Astrocyte (in vitro differentiated cells and primary cell): ENCODE data around the gene CSTF1. TPM values are rescaled to one million over a fixed set of nuclear protein-coding genes. Genes with fewer than 3 reads are reported as not detected.

ENCODE experiments used
- DNase-seq: peaks from one replicate; pipeline ENCODE4 v3.0.0-alpha.2; 2010; ENCODE audit warnings: low read depth
- FAIRE-seq: peaks from 2 replicates; lab custom pipeline; 2011; peaks lifted over from hg19 to GRCh38; lab: Jason Lieb, UNC
- H2AFZ ChIP-seq: 2 replicates; pipeline ENCODE4 v1.6.0; 2012; ENCODE audit warnings: low read depth, low read length, inconsistent platforms
- H3K27ac ChIP-seq: 2 replicates; pipeline ENCODE4 v1.5.1; 2011; ENCODE audit warnings: low read depth, low read length, inconsistent platforms
- H3K27me3 ChIP-seq: 2 replicates; pipeline ENCODE4 v1.6.0; 2011; ENCODE audit warnings: low read length, inconsistent platforms; ENCODE audit not compliant: insufficient read depth
- H3K36me3 ChIP-seq: 2 replicates; pipeline ENCODE4 v1.5.1; 2011; ENCODE audit warnings: low read length, inconsistent platforms; ENCODE audit not compliant: insufficient read depth
- H3K4me1 ChIP-seq: 2 replicates; pipeline ENCODE4 v1.5.1; 2011; ENCODE audit warnings: low read length, inconsistent platforms; ENCODE audit not compliant: insufficient read depth
- H3K4me2 ChIP-seq: 2 replicates; pipeline ENCODE4 v1.6.0; 2012; ENCODE audit warnings: low read length, inconsistent platforms
- H3K4me3 ChIP-seq: 2 replicates; pipeline ENCODE4 v1.5.1; 2011; ENCODE audit warnings: low read depth, mild to moderate bottlenecking, low read length, inconsistent platforms; ENCODE audit not compliant: insufficient read depth
- H3K79me2 ChIP-seq: 2 replicates; pipeline ENCODE4 v1.6.0; 2012; ENCODE audit warnings: mild to moderate bottlenecking, low read length, inconsistent platforms; ENCODE audit not compliant: insufficient read depth
- H3K9ac ChIP-seq: 2 replicates; pipeline ENCODE4 v1.6.0; 2012; ENCODE audit warnings: mild to moderate bottlenecking, low read length, inconsistent platforms
- H3K9me3 ChIP-seq: 2 replicates; pipeline ENCODE4 v1.5.1; 2012; ENCODE audit warnings: low read depth, mild to moderate bottlenecking, low read length, inconsistent platforms; ENCODE audit not compliant: insufficient read depth
- H4K20me1 ChIP-seq: 2 replicates; pipeline ENCODE4 v1.6.0; 2012; ENCODE audit warnings: low read length, inconsistent platforms; ENCODE audit not compliant: insufficient read depth
- H3K27ac Mint-ChIP-seq: one replicate; pipeline ENCODE4 v1.8.0; 2021; ENCODE audit warnings: mild to moderate bottlenecking, mixed read lengths; ENCODE audit not compliant: unreplicated experiment
- H3K27me3 Mint-ChIP-seq: one replicate; pipeline ENCODE4 v1.8.0; 2021; ENCODE audit warnings: low read depth, mixed read lengths; ENCODE audit not compliant: unreplicated experiment
- H3K36me3 Mint-ChIP-seq: one replicate; pipeline ENCODE4 v1.8.0; 2021; ENCODE audit warnings: low read depth, mixed read lengths; ENCODE audit not compliant: unreplicated experiment
- H3K4me1 Mint-ChIP-seq: one replicate; pipeline ENCODE4 v1.8.0; 2021; ENCODE audit warnings: low read depth, mixed read lengths; ENCODE audit not compliant: unreplicated experiment
- H3K4me3 Mint-ChIP-seq: one replicate; pipeline ENCODE4 v1.8.0; 2021; ENCODE audit warnings: mild to moderate bottlenecking, moderate library complexity, mixed read lengths; ENCODE audit not compliant: unreplicated experiment
- H3K9me3 Mint-ChIP-seq: one replicate; pipeline ENCODE4 v1.8.0; 2021; ENCODE audit warnings: mild to moderate bottlenecking, mixed read lengths; ENCODE audit not compliant: unreplicated experiment
- EZH2 ChIP-seq: IDR thresholded peaks from 2 replicates; pipeline ENCODE4 v1.6.1; 2012; ENCODE audit warnings: mild to moderate bottlenecking, low read length, inconsistent platforms; ENCODE audit not compliant: insufficient read depth
- total RNA-seq: library from RNA; stranded (reverse); gene quantifications from 2 replicates; pipeline ENCODE4 v1.2.1, GENCODE V29; 2021
- TF ChIP-seq, protein P1 (sequence below): IDR thresholded peaks from 2 replicates; pipeline ENCODE4 v1.5.1; 2011; ENCODE audit warnings: low read depth, mild to moderate bottlenecking, inconsistent platforms, low read length, moderate library complexity; ENCODE audit not compliant: insufficient read depth

Gene CSTF1
- total RNA-seq, 1 donor from 2014 or later, result 30.3 TPM

DNA sequence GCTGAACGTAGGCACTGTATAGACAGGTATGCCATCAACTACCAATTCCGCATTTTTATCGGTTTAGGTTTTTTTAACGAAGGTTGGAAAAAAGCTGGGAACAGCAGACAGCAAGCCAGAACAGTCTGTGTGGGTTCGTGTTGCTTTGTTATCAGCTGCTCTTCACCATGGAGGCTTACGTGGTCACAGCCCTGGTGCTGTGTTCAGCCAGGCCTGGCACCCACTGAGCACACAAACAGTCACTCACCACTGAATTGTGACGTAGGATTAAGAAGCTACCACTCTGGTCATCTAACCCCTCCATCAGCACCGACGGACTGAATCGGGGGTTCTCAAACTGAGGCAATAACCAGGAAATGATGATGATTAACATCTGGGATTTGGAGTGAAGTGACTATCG lies 20.5 kb upstream of the CSTF1 start:
- H3K4me3 ChIP-seq, result no peak overlapping the region
- TF ChIP-seq, protein P1, sequence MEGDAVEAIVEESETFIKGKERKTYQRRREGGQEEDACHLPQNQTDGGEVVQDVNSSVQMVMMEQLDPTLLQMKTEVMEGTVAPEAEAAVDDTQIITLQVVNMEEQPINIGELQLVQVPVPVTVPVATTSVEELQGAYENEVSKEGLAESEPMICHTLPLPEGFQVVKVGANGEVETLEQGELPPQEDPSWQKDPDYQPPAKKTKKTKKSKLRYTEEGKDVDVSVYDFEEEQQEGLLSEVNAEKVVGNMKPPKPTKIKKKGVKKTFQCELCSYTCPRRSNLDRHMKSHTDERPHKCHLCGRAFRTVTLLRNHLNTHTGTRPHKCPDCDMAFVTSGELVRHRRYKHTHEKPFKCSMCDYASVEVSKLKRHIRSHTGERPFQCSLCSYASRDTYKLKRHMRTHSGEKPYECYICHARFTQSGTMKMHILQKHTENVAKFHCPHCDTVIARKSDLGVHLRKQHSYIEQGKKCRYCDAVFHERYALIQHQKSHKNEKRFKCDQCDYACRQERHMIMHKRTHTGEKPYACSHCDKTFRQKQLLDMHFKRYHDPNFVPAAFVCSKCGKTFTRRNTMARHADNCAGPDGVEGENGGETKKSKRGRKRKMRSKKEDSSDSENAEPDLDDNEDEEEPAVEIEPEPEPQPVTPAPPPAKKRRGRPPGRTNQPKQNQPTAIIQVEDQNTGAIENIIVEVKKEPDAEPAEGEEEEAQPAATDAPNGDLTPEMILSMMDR, result no peak
- TF ChIP-seq EZH2, result no peak
- H3K4me3 Mint-ChIP-seq, result no peak overlapping the region
- H3K27ac ChIP-seq, result no peak overlapping the region
- no peaks in the 10 kb centered on the region for H3K9me3 ChIP-seq
- FAIRE-seq (no peak), DNase-seq (no peak)
- no peak overlapping the region for H3K9ac ChIP-seq
- H2AFZ ChIP-seq, result no peak overlapping the region
- no peak overlapping the region for H3K27ac Mint-ChIP-seq
- H3K27me3 ChIP-seq, result no peaks in the 10 kb centered on the region
- H3K36me3 Mint-ChIP-seq, result peaks cover 7% of the 10 kb centered on the region
- H3K4me1 ChIP-seq, result no peaks in the 10 kb centered on the region
- no peaks in the 10 kb centered on the region for H3K9me3 Mint-ChIP-seq
- peaks cover 53% of the 10 kb centered on the region for H3K79me2 ChIP-seq
- H3K4me2 ChIP-seq, result no peak overlapping the region
- peaks cover 23% of the 10 kb centered on the region for H3K36me3 ChIP-seq
- H3K4me1 Mint-ChIP-seq, result peaks cover 5% of the 10 kb centered on the region
- no peaks in the 10 kb centered on the region for H4K20me1 ChIP-seq
- no peaks in the 10 kb centered on the region for H3K27me3 Mint-ChIP-seq

DNA sequence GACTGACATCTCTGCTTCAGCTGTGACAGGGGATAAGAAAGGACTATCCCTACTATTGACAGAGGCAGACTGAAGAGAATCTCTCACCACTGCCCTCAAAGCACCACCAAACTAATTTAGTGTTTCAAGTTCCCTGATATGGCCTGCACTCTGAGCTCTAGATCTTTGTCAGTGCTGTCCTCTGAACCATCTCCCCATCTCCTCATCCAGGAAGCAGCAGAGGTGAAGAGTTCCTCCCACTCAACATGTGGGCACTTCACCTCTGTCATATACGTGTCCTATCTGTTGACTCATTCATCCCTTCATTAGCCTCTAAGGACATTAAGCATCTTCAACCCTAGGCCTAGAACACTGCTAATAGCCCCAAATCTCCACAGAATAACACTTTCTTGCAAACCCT lies 19.6 kb upstream of the CSTF1 start:
- Mint-ChIP-seq H3K4me3 (no peak overlapping the region), H3K9me3 (no peaks in the 10 kb centered on the region), H3K27ac (no peak overlapping the region), H3K4me1 (peaks cover 5% of the 10 kb centered on the region), H3K27me3 (no peaks in the 10 kb centered on the region), H3K36me3 (peaks cover 11% of the 10 kb centered on the region)
- Histone ChIP-seq H3K4me2 (no peak overlapping the region), H3K36me3 (peaks cover 23% of the 10 kb centered on the region), H2AFZ (no peak overlapping the region), H3K27ac (no peak overlapping the region), H3K79me2 (peaks cover 59% of the 10 kb centered on the region), H4K20me1 (no peaks in the 10 kb centered on the region), H3K9ac (no peak overlapping the region), H3K4me3 (no peak overlapping the region), H3K27me3 (no peaks in the 10 kb centered on the region), H3K4me1 (no peaks in the 10 kb centered on the region), H3K9me3 (no peaks in the 10 kb centered on the region)
- no peak for DNase-seq
- TF ChIP-seq EZH2, result no peak
- TF ChIP-seq, protein P1, result no peak
- FAIRE-seq, result no peak

GRCh38 chr20:56373942-56374341 lies 18.5 kb upstream of the CSTF1 start:
- Mint-ChIP-seq H3K4me1 (peaks cover 5% of the 10 kb centered on the region), H3K9me3 (no peaks in the 10 kb centered on the region), H3K27me3 (no peaks in the 10 kb centered on the region), H3K36me3 (peaks cover 9% of the 10 kb centered on the region), H3K27ac (peak overlapping the region; percentile 62), H3K4me3 (no peak overlapping the region)
- Histone ChIP-seq H3K79me2 (peaks cover 69% of the 10 kb centered on the region), H3K27ac (no peak overlapping the region), H3K4me1 (no peaks in the 10 kb centered on the region), H4K20me1 (peaks cover 1% of the 10 kb centered on the region), H3K36me3 (peaks cover 24% of the 10 kb centered on the region), H3K27me3 (no peaks in the 10 kb centered on the region), H3K9ac (no peak overlapping the region), H3K9me3 (no peaks in the 10 kb centered on the region), H3K4me3 (no peak overlapping the region), H2AFZ (no peak overlapping the region), H3K4me2 (no peak overlapping the region)
- DNase-seq (peak; percentile 91), FAIRE-seq (peak; percentile 68)
- no peak for TF ChIP-seq EZH2
- TF ChIP-seq, protein P1, result no peak
